Amniotic epithelial cell (primary cell): ENCODE measurements around the gene TBX5.
"Not testable (repeated sequence)": the region's sequence is repeated elsewhere in the genome, so short reads cannot be mapped to it uniquely, and the experiment has no call there.

ENCODE experiments used
- DNase-seq: peaks from one replicate; pipeline ENCODE4 v3.0.0-alpha.2; 2010; ENCODE audit warnings: low read depth

Gene TBX5

DNA sequence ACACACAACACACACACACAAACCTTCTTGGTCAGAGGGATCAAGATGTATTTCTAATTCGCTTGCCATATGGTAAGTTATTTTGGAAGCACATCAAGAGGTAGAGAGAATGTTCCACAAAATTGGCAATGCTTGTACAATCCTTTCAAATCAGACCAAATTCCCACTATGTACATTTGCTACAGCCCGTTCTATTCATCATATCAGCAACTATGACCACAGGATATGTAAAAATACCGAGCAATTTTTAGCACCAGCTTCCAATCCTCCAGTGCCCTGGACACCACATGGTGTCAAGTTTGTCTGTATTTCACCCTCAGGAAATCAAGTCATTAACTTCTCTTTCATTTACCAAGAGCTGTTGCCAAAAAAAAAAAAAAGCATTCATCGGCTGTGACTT is 21.2 kb downstream of the TBX5 start:
- no peak for DNase-seq

DNA sequence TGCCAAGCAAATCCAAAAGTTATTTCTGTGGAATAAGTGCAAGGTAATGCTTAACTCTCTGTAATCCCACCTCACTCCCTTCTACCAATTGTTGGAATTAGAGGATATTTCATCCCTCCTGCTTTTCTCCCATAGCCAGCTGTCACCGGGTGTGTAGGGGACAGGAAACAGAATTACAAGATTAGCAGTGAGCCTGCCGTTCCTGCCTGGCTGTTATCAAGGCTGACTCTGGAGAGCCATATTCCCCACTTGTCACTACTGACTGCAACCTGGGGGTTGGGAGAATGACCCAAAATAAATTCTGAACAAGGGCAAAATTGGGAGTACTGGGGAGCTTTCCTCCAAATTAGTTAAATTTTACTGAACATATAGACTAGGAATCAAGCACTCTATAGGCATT is 24.8 kb downstream of the TBX5 start:
- no peak for DNase-seq

DNA sequence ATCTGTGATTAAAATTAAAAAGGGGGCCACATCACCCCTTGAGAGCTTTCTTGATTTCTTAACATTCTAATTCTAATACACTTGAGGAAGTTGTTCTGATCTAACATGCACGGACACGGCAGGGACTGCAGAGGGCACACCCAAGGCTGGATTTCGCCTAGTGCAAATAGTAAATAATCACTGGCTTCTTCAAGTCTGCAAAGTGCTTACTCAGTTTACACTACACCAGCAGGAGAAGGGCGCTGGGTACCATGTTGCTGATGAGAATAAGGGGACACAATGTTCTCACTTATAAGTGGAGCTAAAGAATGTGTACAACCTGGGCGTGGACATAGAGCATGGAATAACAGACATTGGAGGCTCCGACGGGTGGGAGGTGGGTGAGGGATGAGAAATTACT is 34.2 kb downstream of the TBX5 start:
- no peak for DNase-seq

DNA sequence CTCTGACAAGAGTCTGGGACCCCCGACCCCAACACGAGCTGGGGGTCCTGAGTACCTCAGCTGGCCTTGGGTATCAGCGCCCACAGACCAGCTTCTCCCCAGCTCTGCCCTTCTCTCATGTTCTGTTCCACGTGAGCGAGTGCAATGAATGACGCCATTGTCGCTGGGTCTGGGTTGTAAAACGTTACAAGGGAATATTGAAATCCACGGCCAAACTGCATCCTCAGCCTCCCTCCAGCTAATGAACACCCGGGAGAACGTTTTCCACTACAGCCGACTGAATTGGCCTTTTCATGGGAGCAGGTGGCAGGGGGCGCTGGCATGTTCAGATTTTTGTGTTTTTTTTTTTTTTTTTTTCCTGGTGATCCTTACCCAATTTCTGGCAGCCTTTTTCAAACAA is 34.7 kb downstream of the TBX5 start:
- no peak for DNase-seq

DNA sequence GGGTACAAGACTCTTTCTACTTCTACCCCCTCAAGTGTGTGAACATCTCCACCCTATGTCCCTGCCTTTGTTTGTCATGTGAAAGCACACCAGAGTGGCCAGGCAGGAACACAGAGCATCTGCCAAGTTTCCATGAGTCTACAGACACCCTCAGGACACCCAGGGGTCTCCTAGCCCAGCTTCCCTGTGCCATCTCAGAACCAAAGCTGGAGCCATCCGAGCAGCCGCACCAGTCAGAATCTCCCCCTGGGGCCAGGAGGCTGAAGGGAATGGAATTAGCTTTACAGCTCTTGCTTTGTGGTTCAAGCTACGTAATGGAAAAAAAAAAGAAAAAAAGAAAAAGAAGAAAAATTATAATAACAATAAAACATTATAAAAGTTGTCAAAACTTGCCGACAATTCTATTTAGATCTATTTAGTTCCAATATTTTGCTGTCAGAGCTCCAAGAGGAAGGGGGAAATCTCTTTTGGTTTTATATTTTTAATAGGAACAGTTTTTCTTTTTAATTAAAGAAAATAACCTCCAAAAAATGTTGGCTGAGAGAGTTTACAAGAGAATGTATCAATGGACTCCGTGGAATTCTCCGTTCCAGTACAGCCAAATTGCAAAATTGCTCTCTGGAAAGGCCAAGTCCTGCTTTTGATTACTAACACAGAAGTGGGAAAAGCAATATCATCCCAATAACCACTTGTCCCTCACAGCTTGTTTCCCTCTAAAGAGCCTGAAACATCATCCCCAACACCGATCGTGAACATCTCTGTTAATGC is 37.1 kb downstream of the TBX5 start:
- DNase-seq, result no peak

DNA sequence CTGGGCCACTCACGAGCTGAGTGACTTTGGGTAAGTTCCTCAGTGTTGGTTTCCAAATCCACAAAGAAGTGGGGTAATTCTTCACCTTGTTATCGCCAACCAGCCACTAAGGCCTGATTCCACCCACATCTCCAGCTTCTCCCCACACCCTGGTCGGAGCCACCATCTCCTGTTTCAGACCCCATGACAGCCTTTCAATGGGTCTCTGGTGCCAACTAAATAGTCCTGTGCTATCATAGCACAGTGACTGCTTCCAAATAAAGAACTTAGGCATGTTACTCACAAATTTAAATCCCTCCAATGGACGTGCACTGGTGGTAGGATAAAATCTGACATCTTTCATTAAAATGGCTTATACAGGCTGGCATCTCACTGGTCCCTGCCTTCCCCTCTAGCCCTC is 44.0 kb downstream of the TBX5 start:
- DNase-seq, result no peak

DNA sequence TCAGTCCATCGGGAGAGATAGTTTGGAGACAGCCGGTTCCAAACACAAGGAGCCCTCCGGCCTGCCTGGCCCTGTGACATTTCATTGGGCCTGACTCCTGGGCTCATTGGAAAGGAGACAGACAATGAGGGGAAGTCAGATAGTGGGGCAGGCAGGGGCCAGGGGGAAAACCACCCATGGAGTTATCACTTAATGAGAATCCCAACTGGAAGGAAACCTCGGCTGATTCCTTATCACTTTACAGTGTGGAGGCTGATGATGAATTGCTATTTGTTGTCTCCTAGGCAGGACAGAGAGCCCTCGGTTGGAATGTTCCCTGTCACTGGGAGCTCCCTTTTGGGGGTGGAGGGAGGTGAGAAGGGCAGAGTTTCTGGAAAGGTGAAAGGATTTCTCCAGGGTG is 44.4 kb downstream of the TBX5 start:
- no peak for DNase-seq

DNA sequence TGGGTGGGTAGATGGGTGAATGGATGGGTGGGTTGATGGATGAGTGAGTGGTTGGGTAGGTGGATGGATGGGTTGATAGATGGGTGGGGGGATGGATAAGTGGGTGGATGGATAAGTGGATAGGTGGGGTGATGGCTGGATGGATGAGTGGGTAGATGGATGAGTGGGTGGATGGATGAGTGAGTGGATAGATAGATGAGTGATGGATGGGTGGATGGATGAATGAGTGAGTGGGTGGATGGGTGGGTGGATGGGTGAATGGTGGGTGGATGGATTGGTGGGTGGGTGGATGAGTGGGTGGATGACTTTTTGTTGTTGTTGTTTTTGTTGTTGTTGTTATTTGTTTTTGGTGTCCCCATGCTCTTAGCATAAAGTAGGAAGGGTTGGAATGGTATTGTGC is 45.5 kb downstream of the TBX5 start:
- DNase-seq, result no peak

DNA sequence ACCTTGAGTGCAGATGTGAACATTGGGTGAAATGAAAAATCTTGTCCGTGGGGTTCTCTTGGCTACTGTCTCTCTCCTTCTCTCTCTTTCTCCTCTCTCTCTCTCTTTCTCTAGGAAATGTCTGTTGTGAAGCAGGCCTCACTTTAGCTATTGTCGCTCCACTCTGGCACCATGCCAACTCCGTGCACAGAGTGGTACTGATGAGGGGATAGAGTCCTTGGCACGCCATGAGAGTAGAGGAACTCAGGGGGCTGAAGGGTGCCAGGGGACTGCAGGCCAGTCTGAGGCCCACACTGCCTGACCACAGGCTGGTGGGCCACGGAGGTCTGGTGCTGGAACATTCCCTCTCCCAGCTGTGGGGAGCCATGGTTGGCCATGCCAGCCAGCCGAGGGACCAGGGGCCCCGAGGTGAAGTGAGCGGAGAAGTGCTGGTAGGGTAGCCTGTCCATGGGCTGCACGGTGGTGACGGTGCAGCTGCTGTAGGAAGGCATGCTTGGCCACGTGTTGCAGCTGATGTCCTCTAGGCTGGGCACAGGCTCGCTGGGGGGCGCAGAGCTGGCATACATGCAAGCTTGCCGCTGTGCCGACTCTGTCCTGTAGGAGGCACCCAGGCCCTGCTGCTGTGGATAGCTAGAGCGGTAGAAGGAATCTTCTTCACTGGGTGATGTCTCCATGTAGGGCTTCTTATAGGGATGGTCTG is 50.4 kb downstream of the TBX5 start:
- DNase-seq, result no peak

DNA sequence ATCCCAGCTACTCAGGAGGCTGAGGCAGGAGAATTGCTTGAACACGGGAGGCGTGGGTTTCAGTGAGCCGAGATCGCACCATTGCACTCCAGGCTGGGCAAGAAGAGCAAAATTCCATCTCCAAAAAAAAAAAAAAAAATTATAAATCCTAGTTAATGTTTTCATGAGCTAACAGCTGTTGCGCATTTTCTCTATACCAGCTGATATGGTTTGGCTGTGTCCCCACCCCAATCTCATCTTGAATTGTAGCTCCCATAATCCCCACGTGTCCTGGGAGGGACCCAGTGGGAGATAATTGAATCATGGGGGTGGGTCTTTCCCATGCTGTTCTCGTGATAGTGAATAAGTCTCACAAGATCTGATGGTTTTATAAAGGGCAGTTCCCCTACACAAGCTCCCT is 56.7 kb downstream of the TBX5 start:
- not testable (repeated sequence) for DNase-seq

DNA sequence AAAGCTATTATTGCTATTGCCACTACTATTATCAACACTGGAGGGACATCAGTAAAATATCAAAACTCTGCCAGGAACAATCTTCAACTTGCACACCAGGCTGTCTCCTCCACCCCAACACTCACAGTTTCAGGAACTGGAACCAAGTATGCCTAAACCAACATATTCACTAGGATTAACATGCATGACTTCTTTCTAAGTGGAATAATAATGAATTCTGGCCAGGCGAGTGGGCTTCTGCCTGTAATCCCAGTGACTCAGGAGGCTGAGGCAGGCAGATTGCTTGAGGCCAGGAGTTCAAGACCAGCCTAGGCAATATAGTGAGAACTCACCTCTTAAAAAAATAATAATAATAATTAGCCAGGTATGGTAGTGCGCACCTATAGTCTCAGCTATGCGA is 58.1 kb downstream of the TBX5 start:
- no peak for DNase-seq

DNA sequence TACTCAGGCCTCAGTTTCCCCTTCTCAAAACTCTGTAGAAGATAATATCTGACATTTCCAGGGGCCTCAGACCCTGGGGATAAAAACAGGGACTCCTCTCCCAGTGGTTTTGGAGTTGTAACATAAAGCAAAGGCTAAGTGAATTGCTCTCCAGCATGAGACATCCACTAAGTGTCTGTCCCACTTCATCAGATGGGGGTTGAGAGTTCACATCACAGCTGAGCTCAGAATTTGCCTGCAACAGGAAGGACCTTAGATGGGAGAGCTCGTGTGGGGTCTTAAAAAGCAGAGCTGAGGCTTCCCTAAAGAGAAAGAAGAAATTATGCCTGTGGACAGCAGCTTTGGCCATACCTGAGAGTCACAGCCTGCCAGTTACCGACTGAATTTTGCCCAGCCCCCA is 61.1 kb downstream of the TBX5 start:
- no peak for DNase-seq

DNA sequence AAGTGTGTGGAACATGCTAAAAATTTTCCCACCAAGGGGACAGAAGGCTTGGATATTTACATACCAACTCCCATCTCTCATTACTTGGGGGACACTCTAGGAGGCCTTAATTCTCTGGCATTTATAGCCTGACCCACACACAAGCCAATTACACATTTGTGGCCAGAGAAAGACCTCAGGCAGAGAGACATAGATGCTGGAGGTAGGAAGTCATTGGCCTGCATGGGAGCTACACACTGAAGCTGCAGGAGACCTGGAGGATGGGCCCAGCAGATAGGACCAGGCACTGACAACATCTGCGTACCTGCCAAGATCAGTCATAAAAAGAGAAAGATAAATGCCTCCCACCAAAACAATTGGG is 61.7 kb downstream of the TBX5 start:
- no peak for DNase-seq

DNA sequence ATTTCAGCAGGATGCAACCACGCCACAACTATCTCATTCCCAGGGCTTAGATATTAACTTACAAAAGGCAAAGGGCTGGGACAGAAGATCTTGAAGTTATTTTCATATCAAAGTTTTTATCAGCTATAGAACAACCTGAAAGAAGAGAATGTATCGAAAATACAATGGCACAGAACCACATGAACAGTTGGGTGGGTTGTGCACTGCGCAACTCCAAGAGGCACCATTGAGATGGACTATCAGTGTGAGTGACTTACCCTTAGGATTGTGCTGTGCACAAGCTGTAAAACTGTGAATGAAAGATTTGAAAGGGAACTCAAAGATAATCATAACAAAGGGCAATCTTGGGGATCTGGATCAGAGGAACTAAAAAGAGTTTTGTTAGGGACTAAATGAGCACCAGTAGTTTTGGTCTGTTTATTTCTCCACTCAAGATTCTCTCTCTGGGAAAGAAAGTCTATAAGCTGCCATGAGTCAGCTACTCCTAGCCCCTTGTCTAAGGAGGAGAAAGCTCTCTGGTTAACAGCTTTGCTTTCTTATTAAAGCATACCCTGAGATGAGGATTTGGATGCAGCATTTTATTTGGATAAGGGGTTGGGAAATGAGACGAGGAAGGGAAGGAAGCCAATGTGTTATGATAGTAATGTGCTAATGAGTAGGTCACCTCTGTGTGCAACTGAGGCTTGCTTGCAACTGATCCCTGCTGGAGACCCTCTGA is 62.2 kb downstream of the TBX5 start:
- no peak for DNase-seq

DNA sequence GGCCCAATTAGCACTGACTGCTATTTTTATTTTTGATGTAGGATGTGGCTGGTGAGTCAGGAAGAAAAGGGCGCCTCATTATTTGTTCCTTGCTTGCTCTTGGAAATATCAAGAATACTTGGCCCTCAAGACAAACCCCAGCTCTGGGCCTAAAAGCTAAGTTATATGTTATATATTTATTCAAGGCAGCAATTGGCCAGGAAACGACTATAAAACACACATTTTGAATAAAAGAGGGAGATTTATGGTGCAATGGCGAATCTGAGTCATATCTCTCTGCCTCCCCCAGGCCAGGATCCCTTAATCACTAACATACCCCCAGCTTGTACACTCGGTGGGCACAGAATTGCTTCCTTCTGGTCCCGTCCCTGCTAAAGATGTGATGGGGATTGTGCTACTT is 63.3 kb downstream of the TBX5 start:
- DNase-seq, result no peak

DNA sequence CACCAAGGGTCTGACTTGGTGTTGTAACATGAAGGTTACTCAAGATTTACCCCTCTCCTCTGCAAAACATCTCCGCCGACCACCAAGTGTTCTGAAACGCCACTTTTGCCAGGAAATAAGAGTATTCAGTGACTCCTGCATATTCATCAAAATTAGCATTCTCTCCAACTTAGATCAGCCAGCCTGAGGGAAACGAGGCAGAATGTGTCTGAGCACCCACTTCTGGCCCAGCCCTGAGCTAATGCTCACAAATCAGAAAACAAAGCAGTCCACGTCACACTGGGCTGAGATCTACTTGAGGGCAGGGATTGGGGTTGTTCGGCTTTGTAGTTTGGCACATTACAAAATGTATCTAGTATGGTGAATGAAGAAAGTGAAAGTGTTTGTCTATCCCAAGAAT is 64.3 kb downstream of the TBX5 start:
- DNase-seq, result no peak

DNA sequence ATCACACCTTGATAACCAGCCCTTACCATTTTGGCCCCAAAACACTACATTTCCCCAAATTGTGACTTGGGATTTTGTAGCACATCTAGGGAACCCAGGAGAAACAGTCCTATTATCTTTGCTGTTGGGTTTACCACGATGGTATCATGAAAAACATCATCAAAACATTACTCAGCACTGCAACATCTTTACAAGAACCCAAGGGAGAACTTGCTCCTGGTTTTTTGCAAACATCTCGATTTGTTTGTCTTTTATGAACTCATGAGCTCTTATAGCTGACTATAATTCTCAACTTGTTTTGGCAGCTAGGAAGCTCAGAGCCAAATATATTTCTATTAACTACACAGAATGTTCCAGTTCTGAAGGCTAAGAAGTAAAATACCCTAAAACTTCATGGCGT is 65.7 kb downstream of the TBX5 start:
- DNase-seq, result no peak

DNA sequence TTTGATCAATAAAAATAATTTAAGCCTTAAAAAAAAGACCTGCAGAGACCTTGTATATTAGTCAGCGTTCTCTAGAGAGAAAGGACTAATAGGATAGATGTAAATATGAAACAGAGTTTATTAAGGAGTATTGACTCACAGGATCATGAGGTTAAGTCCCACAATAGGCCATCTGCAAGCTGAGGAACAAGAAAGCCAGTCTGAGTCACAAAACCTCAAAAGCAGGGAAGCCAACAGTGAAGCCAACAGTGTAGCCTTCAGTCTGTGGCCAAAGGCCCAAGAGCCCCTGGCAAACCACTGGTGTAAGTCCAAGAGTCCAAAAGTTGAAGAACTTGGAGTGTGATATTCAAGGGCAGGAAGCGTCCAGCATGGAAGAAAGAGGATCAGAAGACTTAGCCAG is 66.3 kb downstream of the TBX5 start:
- peak; percentile 5 for DNase-seq

DNA sequence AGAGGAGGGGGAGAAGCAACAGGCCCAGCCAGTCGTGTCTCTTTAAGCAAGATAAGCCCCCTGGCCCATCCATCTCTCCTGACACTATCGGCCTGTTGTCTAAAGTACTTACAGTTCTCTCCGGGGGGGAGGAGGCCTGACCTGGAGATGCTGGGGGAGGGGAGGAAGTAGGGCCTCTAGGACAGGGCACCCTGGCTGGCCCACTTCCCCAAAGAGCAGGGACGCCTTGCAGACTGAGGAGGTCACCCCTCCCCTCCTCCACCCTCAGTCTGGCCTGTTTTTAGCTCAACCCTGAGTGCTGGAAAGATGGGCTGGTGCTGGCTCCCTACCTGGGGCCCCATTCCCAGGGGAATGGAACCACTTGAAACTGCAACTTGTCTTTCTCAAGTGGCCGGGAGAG is 70.3 kb downstream of the TBX5 start:
- no peak for DNase-seq

DNA sequence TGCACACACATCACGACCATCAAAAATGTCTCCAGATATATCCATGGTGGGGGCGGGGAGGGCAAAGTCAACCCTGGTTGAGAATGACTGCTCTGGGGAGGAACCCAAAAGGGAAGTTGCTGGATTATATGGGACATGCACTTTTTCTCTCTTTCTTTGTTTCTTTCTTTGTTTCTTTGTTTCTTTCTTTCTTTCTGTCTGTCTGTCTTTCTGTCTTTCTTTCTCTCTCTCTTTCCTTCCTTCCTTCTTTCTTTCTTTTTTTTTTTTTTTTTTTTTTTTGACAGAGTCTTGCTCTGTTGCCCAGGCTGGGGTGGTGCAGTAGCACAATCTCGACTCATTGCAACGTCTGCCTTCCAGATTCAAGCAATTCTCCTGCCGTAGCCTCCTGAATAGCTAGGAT is 71.5 kb downstream of the TBX5 start:
- DNase-seq, result no peak

DNA sequence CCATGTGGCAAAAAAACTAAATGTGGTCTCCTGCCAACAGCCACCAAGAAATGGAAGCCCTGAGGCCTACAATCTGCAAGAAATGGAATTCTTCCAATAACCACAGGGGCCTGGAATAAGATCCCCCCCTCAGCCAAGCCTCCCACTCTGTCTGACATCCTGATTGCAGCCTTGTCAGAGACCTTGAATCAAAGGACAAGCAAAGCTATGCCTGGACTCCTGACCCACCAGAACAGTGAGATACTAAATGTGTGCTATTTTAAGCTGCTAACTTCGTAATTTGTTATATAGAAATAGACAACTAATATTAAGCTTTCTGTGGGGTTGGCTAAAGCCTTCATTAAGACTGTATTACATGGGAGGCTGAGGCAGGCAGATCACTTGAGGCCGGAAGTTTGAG is 77.7 kb downstream of the TBX5 start:
- no peak for DNase-seq

DNA sequence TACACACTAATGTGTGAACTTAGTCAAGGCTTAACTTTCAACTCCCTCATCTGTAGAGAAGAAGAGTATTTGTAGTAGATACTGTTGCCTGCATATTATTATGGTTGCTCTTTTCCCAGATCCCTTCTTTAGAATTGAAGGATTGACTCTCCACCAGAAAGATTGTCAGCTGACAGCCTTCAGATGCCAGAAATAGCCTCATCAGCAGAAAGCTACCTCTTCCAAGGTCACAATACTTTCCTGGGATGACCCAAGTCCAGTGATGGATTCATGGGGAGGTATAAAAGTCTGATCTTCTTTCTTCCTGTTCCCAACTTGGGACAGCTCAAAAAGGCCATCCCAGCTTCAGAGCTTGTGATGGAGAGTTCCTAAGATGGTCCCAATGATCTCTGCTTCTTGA is 78.2 kb downstream of the TBX5 start:
- DNase-seq, result no peak

DNA sequence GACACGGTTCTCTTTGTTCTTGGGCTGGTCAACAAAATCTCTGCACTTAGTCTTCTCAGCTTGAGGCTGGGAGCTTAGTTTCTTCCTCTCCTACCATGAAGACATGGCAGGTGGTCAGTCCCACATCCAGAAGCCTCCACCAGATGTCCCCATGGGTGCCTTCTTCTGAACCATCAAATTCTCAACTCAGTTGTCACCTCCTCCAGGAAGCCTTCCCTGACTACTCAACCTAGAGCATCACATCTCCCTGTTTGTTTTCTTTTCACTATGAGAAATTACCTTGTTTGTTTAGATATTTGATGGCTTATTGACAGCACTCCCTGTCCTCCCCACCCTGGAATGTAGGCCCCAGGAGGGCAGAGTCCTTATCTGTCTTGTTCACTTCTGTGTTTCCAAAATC is 84.4 kb downstream of the TBX5 start:
- no peak for DNase-seq

DNA sequence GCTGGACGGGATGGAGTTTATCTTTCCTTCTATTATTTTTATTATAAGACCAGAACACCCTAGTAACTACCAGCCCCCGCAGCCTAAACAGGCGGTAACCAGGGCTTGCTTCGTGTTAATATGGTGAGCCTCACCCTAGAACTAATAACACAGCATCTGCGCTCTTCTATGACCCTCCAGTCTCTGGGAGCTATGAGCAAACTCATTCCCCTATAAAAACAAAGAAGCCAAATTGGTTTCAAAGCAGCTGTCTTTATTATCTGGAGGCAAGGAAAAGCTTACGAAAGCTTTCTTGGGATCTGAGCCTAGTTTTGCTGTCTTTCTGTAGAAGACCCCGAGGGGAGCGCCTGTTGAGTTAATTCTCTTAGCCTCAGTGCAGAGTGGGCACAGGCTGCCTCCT is 85.0 kb downstream of the TBX5 start:
- DNase-seq, result no peak
